ENCODE results near the gene CLEC11A.

The CLEC11A gene

GRCh38 chr19:50693064-50693975 is 29.8 kb upstream of the CLEC11A start:
- H3K4ac ChIP-seq (ENCODE audit: low read depth in 1 of 2, low read length in 2 of 2) = no peak overlapping the region
- no peak overlapping the region for H3K27ac ChIP-seq (ENCODE audit: low read length, poor library complexity, severe bottlenecking)
- DNase-seq = no peak
- no peak overlapping the region for H3K4me3 ChIP-seq (ENCODE audit: insufficient read depth in 1 of 2, low read depth in 1 of 2, low read length in 2 of 2)
- no peak overlapping the region for H2BK5ac ChIP-seq (ENCODE audit: low read depth, low read length, poor library complexity, severe bottlenecking)
- 57% methylated on average over 20 of the region's 23 CpGs for WGBS
- no peak overlapping the region for H3K9ac ChIP-seq (ENCODE audit: low read length)
- H2BK120ac ChIP-seq (ENCODE audit: low read depth, low read length) = no peak overlapping the region
- H2AFZ ChIP-seq (ENCODE audit: low read depth, low read length) = no peak overlapping the region
- no peak overlapping the region for H2BK12ac ChIP-seq (ENCODE audit: low read length in 2 of 2)
- no peak overlapping the region for H4K91ac ChIP-seq (ENCODE audit: low read length)
- H3K9me3 ChIP-seq (ENCODE audit: control insufficient read depth, low read length) = no peaks in the 10 kb centered on the region
- H2BK15ac ChIP-seq (ENCODE audit: low read depth, poor library complexity, severe bottlenecking) = no peak overlapping the region
- H3K79me1 ChIP-seq (replicated peaks; ENCODE audit: low read length, poor library complexity, severe bottlenecking) = no peaks in the 10 kb centered on the region
- peaks cover 1% of the 10 kb centered on the region for H3K4me1 ChIP-seq (ENCODE audit: control insufficient read depth, insufficient read depth, low read depth, low read length)
- H3K36me3 ChIP-seq (ENCODE audit: control insufficient read depth in 1 of 2, insufficient read depth in 2 of 2, low read depth in 1 of 2, low read length in 2 of 2) = no peaks in the 10 kb centered on the region
- H3K18ac ChIP-seq (ENCODE audit: low read depth in 1 of 2, low read length in 2 of 2) = no peak overlapping the region
- no peak overlapping the region for H3K14ac ChIP-seq (ENCODE audit: low read length in 2 of 2)
- peaks cover 5 to 74% of the 10 kb centered on the region in 2 experiments for H3K27me3 ChIP-seq (ENCODE audit: control insufficient read depth in 1 of 2, insufficient read depth in 1 of 2, low read length in 2 of 2)
- H3K23ac ChIP-seq (ENCODE audit: low read length in 2 of 2) = no peak overlapping the region
- H3K4me2 ChIP-seq (ENCODE audit: low read length, poor library complexity, severe bottlenecking) = no peak overlapping the region
- H4K8ac ChIP-seq (ENCODE audit: low read length) = no peak overlapping the region
- H2AK5ac ChIP-seq (ENCODE audit: low read length, severe bottlenecking) = no peak overlapping the region

- Histone ChIP-seq H2AK5ac (ENCODE audit: low read length, severe bottlenecking) (no peak overlapping the region), H2AFZ (ENCODE audit: low read depth, low read length) (no peak overlapping the region), H3K27ac (ENCODE audit: low read length, poor library complexity, severe bottlenecking) (no peak overlapping the region), H2BK12ac (ENCODE audit: low read length in 2 of 2) (no peak overlapping the region), H3K79me1 (replicated peaks; ENCODE audit: low read length, poor library complexity, severe bottlenecking) (no peaks in the 10 kb centered on the region), H2BK5ac (ENCODE audit: low read depth, low read length, poor library complexity, severe bottlenecking) (no peak overlapping the region), H3K14ac (ENCODE audit: low read length in 2 of 2) (no peak overlapping the region), H3K4me3 (ENCODE audit: insufficient read depth in 1 of 2, low read depth in 1 of 2, low read length in 2 of 2) (no peak overlapping the region), H3K4me2 (ENCODE audit: low read length, poor library complexity, severe bottlenecking) (no peak overlapping the region), H3K27me3 (ENCODE audit: control insufficient read depth in 1 of 2, insufficient read depth in 1 of 2, low read length in 2 of 2) (peaks cover 5 to 80% of the 10 kb centered on the region in 2 experiments), H3K9ac (ENCODE audit: low read length) (no peak overlapping the region), H3K9me3 (ENCODE audit: control insufficient read depth, low read length) (no peaks in the 10 kb centered on the region), H3K18ac (ENCODE audit: low read depth in 1 of 2, low read length in 2 of 2) (no peak overlapping the region), H4K91ac (ENCODE audit: low read length) (no peak overlapping the region), H2BK15ac (ENCODE audit: low read depth, poor library complexity, severe bottlenecking) (no peak overlapping the region), H3K4me1 (ENCODE audit: control insufficient read depth, insufficient read depth, low read depth, low read length) (peaks cover 1% of the 10 kb centered on the region), H3K36me3 (ENCODE audit: control insufficient read depth in 1 of 2, insufficient read depth in 2 of 2, low read depth in 1 of 2, low read length in 2 of 2) (no peaks in the 10 kb centered on the region), H3K4ac (ENCODE audit: low read depth in 1 of 2, low read length in 2 of 2) (no peak overlapping the region), H2BK120ac (ENCODE audit: low read depth, low read length) (no peak overlapping the region), H4K8ac (ENCODE audit: low read length) (no peak overlapping the region), H3K23ac (ENCODE audit: low read length in 2 of 2) (no peak overlapping the region)
- no peak for DNase-seq
- 1% methylated on average over 14 of the region's 51 CpGs for WGBS
Measured at GRCh38 chr19:50694815-50695145, 28.4 kb upstream of the CLEC11A start.

- Histone ChIP-seq H2BK120ac (ENCODE audit: low read depth, low read length) (no peak overlapping the region), H3K4me3 (ENCODE audit: insufficient read depth in 1 of 2, low read depth in 1 of 2, low read length in 2 of 2) (no peak overlapping the region), H3K23ac (ENCODE audit: low read length in 2 of 2) (no peak overlapping the region), H3K9me3 (ENCODE audit: control insufficient read depth, low read length) (no peaks in the 10 kb centered on the region), H3K14ac (ENCODE audit: low read length in 2 of 2) (no peak overlapping the region), H2BK15ac (ENCODE audit: low read depth, poor library complexity, severe bottlenecking) (no peak overlapping the region), H3K79me1 (replicated peaks; ENCODE audit: low read length, poor library complexity, severe bottlenecking) (no peaks in the 10 kb centered on the region), H3K4me1 (ENCODE audit: control insufficient read depth, insufficient read depth, low read depth, low read length) (peaks cover 1% of the 10 kb centered on the region), H4K8ac (ENCODE audit: low read length) (no peak overlapping the region), H3K36me3 (ENCODE audit: control insufficient read depth in 1 of 2, insufficient read depth in 2 of 2, low read depth in 1 of 2, low read length in 2 of 2) (no peaks in the 10 kb centered on the region), H3K18ac (ENCODE audit: low read depth in 1 of 2, low read length in 2 of 2) (no peak overlapping the region), H3K27me3 (ENCODE audit: control insufficient read depth in 1 of 2, insufficient read depth in 1 of 2, low read length in 2 of 2) (peaks cover 5 to 74% of the 10 kb centered on the region in 2 experiments), H2BK12ac (ENCODE audit: low read length in 2 of 2) (no peak overlapping the region), H3K27ac (ENCODE audit: low read length, poor library complexity, severe bottlenecking) (no peak overlapping the region), H3K4ac (ENCODE audit: low read depth in 1 of 2, low read length in 2 of 2) (no peak overlapping the region), H3K9ac (ENCODE audit: low read length) (no peak overlapping the region), H2AFZ (ENCODE audit: low read depth, low read length) (no peak overlapping the region), H2AK5ac (ENCODE audit: low read length, severe bottlenecking) (no peak overlapping the region), H2BK5ac (ENCODE audit: low read depth, low read length, poor library complexity, severe bottlenecking) (no peak overlapping the region), H3K4me2 (ENCODE audit: low read length, poor library complexity, severe bottlenecking) (no peak overlapping the region), H4K91ac (ENCODE audit: low read length) (no peak overlapping the region)
- DNase-seq = no peak
- 32% methylated on average over 32 of the region's 81 CpGs for WGBS
Measured at GRCh38 chr19:50695251-50696093, 27.7 kb upstream of the CLEC11A start.

- Histone ChIP-seq H2BK12ac (ENCODE audit: low read length in 2 of 2) (no peak overlapping the region), H3K4me1 (ENCODE audit: control insufficient read depth, insufficient read depth, low read depth, low read length) (peaks cover 1% of the 10 kb centered on the region), H3K18ac (ENCODE audit: low read depth in 1 of 2, low read length in 2 of 2) (no peak overlapping the region), H3K14ac (ENCODE audit: low read length in 2 of 2) (no peak overlapping the region), H3K4me3 (ENCODE audit: insufficient read depth in 1 of 2, low read depth in 1 of 2, low read length in 2 of 2) (no peak overlapping the region), H3K9ac (ENCODE audit: low read length) (no peak overlapping the region), H3K36me3 (ENCODE audit: control insufficient read depth in 1 of 2, insufficient read depth in 2 of 2, low read depth in 1 of 2, low read length in 2 of 2) (no peaks in the 10 kb centered on the region), H2BK15ac (ENCODE audit: low read depth, poor library complexity, severe bottlenecking) (no peak overlapping the region), H4K91ac (ENCODE audit: low read length) (no peak overlapping the region), H2AK5ac (ENCODE audit: low read length, severe bottlenecking) (no peak overlapping the region), H3K9me3 (ENCODE audit: control insufficient read depth, low read length) (no peaks in the 10 kb centered on the region), H3K27ac (ENCODE audit: low read length, poor library complexity, severe bottlenecking) (no peak overlapping the region), H2BK120ac (ENCODE audit: low read depth, low read length) (no peak overlapping the region), H3K23ac (ENCODE audit: low read length in 2 of 2) (no peak overlapping the region), H2AFZ (ENCODE audit: low read depth, low read length) (no peak overlapping the region), H3K4ac (ENCODE audit: low read depth in 1 of 2, low read length in 2 of 2) (no peak overlapping the region), H4K8ac (ENCODE audit: low read length) (no peak overlapping the region), H3K27me3 (ENCODE audit: control insufficient read depth in 1 of 2, insufficient read depth in 1 of 2, low read length in 2 of 2) (peaks cover 5 to 68% of the 10 kb centered on the region in 2 experiments), H3K4me2 (ENCODE audit: low read length, poor library complexity, severe bottlenecking) (no peak overlapping the region), H3K79me1 (replicated peaks; ENCODE audit: low read length, poor library complexity, severe bottlenecking) (no peaks in the 10 kb centered on the region), H2BK5ac (ENCODE audit: low read depth, low read length, poor library complexity, severe bottlenecking) (no peak overlapping the region)
- DNase-seq = no peak
- WGBS = 89% methylated on average over 13 of the region's 15 CpGs
Measured at GRCh38 chr19:50696094-50696483, 27.1 kb upstream of the CLEC11A start.
